Gastroesophageal sphincter (tissue), 3 donors: ENCODE results near the gene RANBP6.

Experiments used
- CTCF ChIP-seq, 4 experiments: fragments of 200-600 bp in 2 of 4; fragments of 450-650 bp in 2 of 4; sonication (generic) in 1 of 4; IDR thresholded peaks; one replicate each; pipeline ENCODE4 v1.5.1; 2017 to 2019; ENCODE audit warnings: antibody characterized with exemption in 4 of 4, mild to moderate bottlenecking in 2 of 4, moderate library complexity in 2 of 4
- POLR2A ChIP-seq, 2 donors: fragments of 450-650 bp; IDR thresholded peaks; one replicate each; pipeline ENCODE4 v1.6.1; 2017; ENCODE audit warnings: antibody characterized with exemption in 2 of 2, mild to moderate bottlenecking in 2 of 2, moderate library complexity in 1 of 2
- POLR2AphosphoS5 ChIP-seq: sonication (generic); formaldehyde crosslinking; IDR thresholded peaks from one replicate; pipeline ENCODE4 v1.6.1; 2017; ENCODE audit warnings: antibody characterized with exemption

- TF ChIP-seq CTCF (IDR thresholded peaks at IDR 0.05) (no peak), POLR2A (IDR thresholded peaks at IDR 0.05) (no peak), POLR2AphosphoS5 (no peak)
These were observed 15.9 kb downstream of the RANBP6 start for GRCh38 chr9:5999443-6000101.
